Measurements from ENCODE around the gene NKX6-1.

The NKX6-1 gene

DNA sequence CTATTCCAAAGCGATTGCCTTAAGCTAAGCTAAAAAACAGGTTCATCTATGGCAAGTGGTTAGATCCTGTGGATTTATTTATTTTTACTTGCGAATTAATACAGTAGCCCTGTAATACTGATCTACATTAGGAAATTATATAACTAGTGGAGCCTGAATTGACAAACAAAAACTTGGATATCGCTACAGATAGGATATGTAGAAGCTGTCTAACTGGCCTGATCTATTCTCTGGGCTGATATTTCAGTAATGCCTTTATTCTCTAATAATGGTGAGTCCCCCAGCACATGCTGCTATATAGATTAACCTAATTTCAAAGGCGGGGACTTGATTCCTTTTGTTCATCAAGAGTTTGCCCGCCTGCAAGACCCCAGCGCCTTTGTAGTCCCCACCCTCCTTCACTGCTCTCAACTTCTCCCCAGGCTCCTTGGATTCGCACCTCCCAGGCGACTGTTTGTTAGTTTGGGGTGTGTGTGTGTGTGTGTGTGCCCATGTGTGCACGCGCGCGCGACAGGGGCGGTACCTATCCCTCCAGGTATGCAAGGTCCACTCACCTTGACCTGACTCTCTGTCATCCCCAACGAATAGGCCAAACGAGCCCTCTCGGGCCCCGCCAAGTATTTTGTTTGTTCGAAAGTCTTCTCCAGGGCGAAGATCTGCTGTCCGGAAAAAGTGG lies 3.8 kb downstream of the NKX6-1 start:
- Mint-ChIP-seq H3K27me3 (ENCODE audit: low read depth) (peaks cover 91% of the 10 kb centered on the region), H3K4me3 (no peak overlapping the region), H3K4me1 (ENCODE audit: low read depth) (peaks cover 8% of the 10 kb centered on the region), H3K9me3 (peaks cover 4% of the 10 kb centered on the region), H3K36me3 (ENCODE audit: low read depth) (peaks cover 6% of the 10 kb centered on the region), H3K27ac (peak overlapping the region; percentile 32)

DNA sequence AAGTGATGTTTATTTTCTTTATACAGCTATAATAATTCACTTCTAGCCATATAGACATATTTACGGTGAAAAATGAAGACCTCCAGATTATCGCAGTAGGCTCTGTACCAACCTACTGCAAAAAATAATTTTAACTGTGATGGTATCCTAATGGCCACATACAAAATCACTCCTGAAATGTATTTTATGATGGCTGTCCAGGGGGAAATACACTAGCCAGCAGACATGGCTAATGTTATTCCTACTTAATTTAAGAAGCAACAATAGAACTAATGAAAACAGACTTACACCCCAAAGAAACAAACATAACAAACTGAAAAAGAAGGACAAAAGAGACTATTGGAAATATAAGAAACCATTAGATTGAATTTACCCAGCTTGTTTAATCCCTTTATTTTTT lies 4.6 kb downstream of the NKX6-1 start:
- H3K27me3 Mint-ChIP-seq (ENCODE audit: low read depth) = peaks cover 91% of the 10 kb centered on the region
- peaks cover 6% of the 10 kb centered on the region for H3K4me1 Mint-ChIP-seq (ENCODE audit: low read depth)
- H3K27ac Mint-ChIP-seq = no peak overlapping the region
- no peaks in the 10 kb centered on the region for H3K9me3 Mint-ChIP-seq
- no peak overlapping the region for H3K4me3 Mint-ChIP-seq
- H3K36me3 Mint-ChIP-seq (ENCODE audit: low read depth) = peaks cover 4% of the 10 kb centered on the region

DNA sequence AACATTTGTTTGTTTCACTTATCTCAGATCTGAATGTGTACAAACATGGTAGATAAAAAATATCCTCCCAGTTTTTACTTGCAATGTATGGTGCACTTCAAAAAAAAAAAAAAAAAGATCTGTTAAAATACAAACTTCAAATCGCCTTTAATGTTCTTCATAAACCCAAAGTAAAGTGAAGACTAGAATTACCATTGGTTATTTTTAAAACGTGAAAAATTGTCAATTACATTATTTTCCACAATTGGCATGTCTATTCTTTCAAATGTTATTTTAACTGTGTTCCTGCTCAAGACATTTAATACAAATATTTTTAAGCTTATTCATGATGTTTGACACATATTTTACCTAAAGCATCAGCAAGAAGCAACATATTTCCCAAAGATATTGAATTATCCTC lies 5.0 kb downstream of the NKX6-1 start:
- peaks cover 91% of the 10 kb centered on the region for H3K27me3 Mint-ChIP-seq (ENCODE audit: low read depth)
- peaks cover 5% of the 10 kb centered on the region for H3K4me1 Mint-ChIP-seq (ENCODE audit: low read depth)
- no peak overlapping the region for H3K4me3 Mint-ChIP-seq
- H3K36me3 Mint-ChIP-seq (ENCODE audit: low read depth) = peaks cover 4% of the 10 kb centered on the region
- no peaks in the 10 kb centered on the region for H3K9me3 Mint-ChIP-seq
- no peak overlapping the region for H3K27ac Mint-ChIP-seq

DNA sequence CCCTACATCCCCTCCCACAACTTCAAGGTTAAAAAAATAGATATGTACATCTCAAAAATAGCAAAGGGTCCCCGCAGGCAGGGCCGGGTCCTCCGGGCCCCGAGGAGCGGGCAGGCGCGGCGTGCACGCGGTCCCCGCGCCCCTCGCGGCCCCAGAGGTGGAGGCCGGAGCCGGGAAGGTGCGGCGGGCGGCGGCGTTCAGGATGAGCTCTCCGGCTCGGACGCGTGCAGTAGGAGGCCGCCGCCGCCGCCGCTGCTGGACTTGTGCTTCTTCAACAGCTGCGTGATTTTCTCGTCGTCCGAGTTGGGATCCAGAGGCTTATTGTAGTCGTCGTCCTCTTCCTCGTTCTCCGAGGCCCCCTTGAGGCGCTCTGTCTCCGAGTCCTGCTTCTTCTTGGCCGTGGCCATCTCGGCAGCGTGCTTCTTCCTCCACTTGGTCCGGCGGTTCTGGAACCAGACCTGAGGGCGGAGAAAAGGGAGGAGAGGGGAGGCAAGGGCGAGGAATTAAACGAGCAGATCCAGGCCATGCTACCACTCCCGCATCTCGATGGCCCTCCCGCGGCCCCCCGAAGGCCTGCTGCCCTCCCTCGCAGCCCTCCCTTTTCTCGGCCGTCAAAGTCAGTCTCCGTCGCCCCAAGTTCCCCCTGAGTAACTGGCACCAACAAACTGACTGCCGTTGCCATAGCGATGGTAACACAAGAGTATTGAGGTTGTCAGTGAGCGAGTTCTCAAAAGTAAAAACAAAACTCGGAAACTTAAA lies 5.8 kb downstream of the NKX6-1 start:
- Mint-ChIP-seq H3K27ac (no peak overlapping the region), H3K4me3 (no peak overlapping the region), H3K9me3 (no peaks in the 10 kb centered on the region), H3K4me1 (ENCODE audit: low read depth) (no peaks in the 10 kb centered on the region), H3K36me3 (ENCODE audit: low read depth) (peaks cover 4% of the 10 kb centered on the region), H3K27me3 (ENCODE audit: low read depth) (peaks cover 89% of the 10 kb centered on the region)

DNA sequence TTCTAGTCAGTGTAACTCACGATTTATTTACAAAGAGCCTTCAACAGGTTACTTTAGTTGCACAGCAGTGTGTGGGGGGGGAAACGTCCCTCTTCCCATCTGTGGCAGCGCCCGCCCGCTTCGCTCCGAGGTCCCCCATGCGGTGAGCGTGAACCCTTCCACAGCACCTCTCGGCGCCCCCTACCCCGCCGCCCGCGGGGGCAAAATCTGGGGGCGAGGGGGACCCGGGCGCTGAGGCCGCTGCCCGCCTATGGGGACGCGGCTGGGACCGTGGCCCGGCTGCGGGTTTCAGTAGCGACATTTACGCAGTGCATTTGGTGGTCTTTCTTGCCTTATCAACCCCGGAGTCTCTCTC lies 6.4 kb downstream of the NKX6-1 start:
- Mint-ChIP-seq H3K36me3 (ENCODE audit: low read depth) (peaks cover 4% of the 10 kb centered on the region), H3K4me3 (no peak overlapping the region), H3K27ac (peak overlapping the region; percentile 31), H3K4me1 (ENCODE audit: low read depth) (no peaks in the 10 kb centered on the region), H3K27me3 (ENCODE audit: low read depth) (peaks cover 92% of the 10 kb centered on the region), H3K9me3 (no peaks in the 10 kb centered on the region)

DNA sequence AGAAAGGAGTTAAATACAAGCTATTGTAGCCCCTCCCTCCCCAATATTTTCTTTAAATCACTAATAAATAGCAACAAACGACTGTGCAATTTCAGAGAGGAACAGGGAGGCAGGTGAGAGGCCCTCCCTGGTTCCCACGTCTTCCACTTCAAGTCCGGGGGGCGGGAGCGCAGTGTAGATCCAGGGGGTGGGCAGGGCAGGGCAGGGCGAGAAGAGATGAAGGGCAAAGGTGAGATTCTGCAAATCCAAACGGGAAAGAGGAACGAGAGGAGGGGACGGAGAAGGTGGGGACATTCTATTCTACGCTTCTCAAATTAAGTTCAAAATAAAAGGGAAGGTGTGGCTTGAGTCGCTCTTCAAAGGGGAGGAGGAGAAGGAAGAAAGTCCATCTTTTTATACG lies 6.8 kb downstream of the NKX6-1 start:
- H3K4me1 Mint-ChIP-seq (ENCODE audit: low read depth) = no peaks in the 10 kb centered on the region
- peaks cover 94% of the 10 kb centered on the region for H3K27me3 Mint-ChIP-seq (ENCODE audit: low read depth)
- H3K27ac Mint-ChIP-seq = peak overlapping the region; percentile 31
- H3K36me3 Mint-ChIP-seq (ENCODE audit: low read depth) = peaks cover 4% of the 10 kb centered on the region
- H3K4me3 Mint-ChIP-seq = no peak overlapping the region
- no peaks in the 10 kb centered on the region for H3K9me3 Mint-ChIP-seq

DNA sequence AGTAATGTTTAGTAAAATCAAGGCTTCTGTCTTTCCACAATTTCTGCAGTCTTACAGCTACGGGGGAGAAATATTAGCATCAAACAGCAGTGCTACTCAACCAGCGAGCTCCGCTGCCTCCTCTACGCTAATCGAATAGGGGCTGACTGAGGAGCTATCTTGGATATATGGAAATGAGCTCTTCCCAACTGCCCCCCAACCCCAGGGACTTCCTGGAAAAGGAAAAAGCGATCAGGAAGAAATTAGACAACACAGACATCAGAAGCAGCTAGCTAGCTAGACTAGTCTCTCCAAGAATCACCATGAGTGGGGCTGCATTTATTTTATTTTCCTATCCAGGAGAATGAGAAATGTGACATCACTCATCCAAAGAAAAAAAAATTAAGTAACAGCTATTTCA lies 7.6 kb downstream of the NKX6-1 start:
- H3K9me3 Mint-ChIP-seq = no peaks in the 10 kb centered on the region
- H3K4me3 Mint-ChIP-seq = no peak overlapping the region
- peaks cover 4% of the 10 kb centered on the region for H3K36me3 Mint-ChIP-seq (ENCODE audit: low read depth)
- H3K27me3 Mint-ChIP-seq (ENCODE audit: low read depth) = peaks cover 92% of the 10 kb centered on the region
- no peaks in the 10 kb centered on the region for H3K4me1 Mint-ChIP-seq (ENCODE audit: low read depth)
- H3K27ac Mint-ChIP-seq = no peak overlapping the region

DNA sequence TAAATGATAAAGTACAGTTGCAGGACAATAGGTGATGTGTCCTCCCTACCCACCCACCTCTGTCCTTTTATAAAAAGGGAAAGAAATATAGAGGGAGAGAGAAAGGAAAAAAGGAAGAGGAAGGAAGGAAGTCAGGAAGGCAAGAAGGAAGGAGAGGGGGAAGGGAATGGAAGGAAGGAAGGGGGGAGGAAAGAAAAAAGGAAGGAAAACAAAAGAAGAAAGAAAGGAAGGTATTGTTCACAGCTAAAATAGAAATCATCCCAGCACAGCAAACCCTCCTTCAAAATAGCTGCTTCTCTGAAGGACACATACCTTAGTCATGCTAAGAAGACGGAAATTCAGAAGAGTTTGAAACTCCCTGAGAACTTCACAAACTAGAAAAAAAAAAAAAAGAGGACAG lies 8.4 kb downstream of the NKX6-1 start:
- peaks cover 3% of the 10 kb centered on the region for H3K36me3 Mint-ChIP-seq (ENCODE audit: low read depth)
- H3K4me3 Mint-ChIP-seq = no peak overlapping the region

DNA sequence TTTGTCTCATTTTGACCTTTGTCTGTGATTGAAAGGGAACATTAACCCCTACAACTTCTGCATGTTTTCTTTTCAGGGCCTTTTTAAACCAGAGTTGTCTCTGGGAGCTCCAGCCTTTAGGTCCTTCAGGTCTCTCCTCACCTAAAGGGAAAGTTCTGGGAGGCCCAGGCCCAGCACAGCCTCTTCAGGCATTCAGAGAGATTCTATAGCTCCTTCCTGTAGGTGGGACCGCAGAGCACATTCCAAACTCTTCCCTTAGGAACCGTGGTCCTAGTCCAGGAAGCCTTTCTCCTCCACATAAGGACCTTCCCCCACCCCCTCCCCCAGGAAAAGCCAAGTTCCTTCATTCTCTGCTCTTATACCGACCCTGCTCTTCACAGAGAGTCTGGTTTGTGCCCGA lies 14.9 kb downstream of the NKX6-1 start:
- H3K4me1 Mint-ChIP-seq (ENCODE audit: low read depth) = peaks cover 8% of the 10 kb centered on the region

More for the DNA sequence above, 8.4 kb downstream of the NKX6-1 start:
- no peaks in the 10 kb centered on the region for H3K4me1 Mint-ChIP-seq (ENCODE audit: low read depth)
- no peaks in the 10 kb centered on the region for H3K9me3 Mint-ChIP-seq
- H3K27me3 Mint-ChIP-seq (ENCODE audit: low read depth) = peaks cover 92% of the 10 kb centered on the region
- no peak overlapping the region for H3K27ac Mint-ChIP-seq

DNA sequence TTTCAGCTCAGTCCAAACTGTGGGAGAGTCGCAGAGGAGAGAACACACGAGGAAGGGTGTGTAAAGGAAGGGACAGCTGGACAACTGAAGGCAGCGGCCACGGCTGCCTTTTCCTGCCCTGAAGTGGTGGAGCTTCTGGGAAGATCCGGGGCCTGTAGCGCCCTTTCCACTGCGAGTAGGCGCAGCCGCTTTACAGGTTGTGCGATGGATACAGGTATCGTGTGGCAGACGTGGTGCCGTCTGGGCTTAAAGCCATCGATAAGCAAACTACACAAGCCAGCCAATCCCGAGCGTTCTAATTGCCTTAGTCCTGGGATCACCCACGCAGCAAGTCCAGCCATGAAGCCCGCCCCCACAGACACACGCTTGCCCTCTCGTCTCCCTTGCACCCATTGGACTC lies 15.4 kb downstream of the NKX6-1 start:
- H3K4me3 Mint-ChIP-seq = no peak overlapping the region
- H3K27me3 Mint-ChIP-seq (ENCODE audit: low read depth) = peaks cover 85% of the 10 kb centered on the region
- H3K36me3 Mint-ChIP-seq (ENCODE audit: low read depth) = peaks cover 5% of the 10 kb centered on the region
- H3K4me1 Mint-ChIP-seq (ENCODE audit: low read depth) = peaks cover 8% of the 10 kb centered on the region
- peak overlapping the region; percentile 36 for H3K27ac Mint-ChIP-seq
- H3K9me3 Mint-ChIP-seq = peaks cover 9% of the 10 kb centered on the region

More for the DNA sequence above, 14.9 kb downstream of the NKX6-1 start:
- H3K36me3 Mint-ChIP-seq (ENCODE audit: low read depth) = peaks cover 5% of the 10 kb centered on the region
- peaks cover 9% of the 10 kb centered on the region for H3K9me3 Mint-ChIP-seq
- peak overlapping the region; percentile 36 for H3K27ac Mint-ChIP-seq
- H3K27me3 Mint-ChIP-seq (ENCODE audit: low read depth) = peaks cover 83% of the 10 kb centered on the region
- no peak overlapping the region for H3K4me3 Mint-ChIP-seq

DNA sequence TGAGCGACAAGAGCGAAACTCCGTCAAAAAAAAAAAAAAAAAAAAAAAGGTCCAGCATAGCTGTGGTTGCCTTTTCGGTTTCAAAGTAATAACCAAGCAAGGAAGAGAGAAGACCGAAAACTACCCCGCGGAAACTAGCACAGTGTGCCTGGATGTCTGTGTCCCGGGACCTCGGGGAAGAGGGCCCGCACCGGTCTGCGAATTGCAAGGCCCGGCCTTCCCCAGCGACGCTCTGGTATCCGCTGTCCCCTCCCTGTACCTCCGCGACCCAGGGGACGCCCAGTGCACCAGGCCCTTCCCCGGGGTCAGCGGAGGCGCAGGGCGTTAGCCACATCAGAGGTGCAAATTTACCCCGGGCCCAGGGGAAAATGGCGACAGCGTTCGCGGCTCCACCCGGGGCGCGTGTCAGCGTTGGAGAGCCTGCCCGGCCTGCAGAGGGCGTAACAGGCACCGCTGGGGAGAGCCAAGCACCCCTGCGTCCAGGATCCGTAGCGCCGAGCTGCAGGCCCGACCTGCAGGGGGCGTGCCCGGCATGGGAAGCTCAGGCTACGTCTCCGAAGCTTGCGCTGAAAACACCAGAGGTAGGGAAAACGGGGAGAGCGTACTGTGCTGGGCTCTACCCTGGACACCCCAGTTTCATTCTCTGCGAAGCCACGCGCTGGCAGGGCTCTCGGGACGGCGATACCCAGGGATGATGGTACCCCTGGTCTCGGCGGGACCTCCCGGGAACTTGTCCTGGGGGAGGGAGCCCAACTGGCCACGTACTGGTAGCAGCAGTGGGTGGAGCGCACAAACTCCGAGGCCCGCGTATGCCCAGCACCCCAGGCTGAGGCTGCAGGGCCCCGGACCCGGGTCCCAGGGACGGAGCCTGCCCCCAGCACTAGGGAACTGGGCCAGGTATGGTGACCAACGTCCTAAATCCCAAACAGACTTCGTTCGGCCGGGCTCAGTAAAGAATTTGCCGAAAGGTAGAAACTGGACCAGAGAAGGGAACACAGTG lies 16.2 kb downstream of the NKX6-1 start:
- peaks cover 9% of the 10 kb centered on the region for H3K9me3 Mint-ChIP-seq
- peaks cover 8% of the 10 kb centered on the region for H3K4me1 Mint-ChIP-seq (ENCODE audit: low read depth)
- H3K36me3 Mint-ChIP-seq (ENCODE audit: low read depth) = peaks cover 5% of the 10 kb centered on the region
- H3K27me3 Mint-ChIP-seq (ENCODE audit: low read depth) = peaks cover 82% of the 10 kb centered on the region
- H3K27ac Mint-ChIP-seq = no peak overlapping the region
- no peak overlapping the region for H3K4me3 Mint-ChIP-seq

DNA sequence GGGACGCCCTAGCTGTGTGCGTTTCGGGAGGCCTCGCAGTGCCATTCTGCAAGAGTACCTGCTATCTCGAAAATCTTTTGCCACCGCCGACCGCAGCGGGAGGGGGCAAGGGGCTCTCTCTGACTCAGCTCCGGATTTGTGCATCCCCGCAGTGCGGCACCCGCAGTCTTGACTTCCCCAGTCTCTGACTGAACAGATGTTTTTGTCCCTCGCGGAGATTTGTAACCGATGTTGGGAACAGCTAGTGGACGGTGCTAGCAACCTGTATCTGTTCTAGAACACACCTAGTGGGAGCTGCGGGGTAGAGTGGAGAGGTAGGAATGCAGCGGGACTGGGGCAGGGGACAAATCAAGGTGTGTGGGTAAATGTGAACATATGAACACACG lies 17.2 kb downstream of the NKX6-1 start:
- Mint-ChIP-seq H3K4me3 (no peak overlapping the region), H3K9me3 (peaks cover 9% of the 10 kb centered on the region), H3K36me3 (ENCODE audit: low read depth) (peaks cover 5% of the 10 kb centered on the region), H3K27me3 (ENCODE audit: low read depth) (peaks cover 77% of the 10 kb centered on the region), H3K4me1 (ENCODE audit: low read depth) (peaks cover 8% of the 10 kb centered on the region), H3K27ac (peak overlapping the region; percentile 55)

DNA sequence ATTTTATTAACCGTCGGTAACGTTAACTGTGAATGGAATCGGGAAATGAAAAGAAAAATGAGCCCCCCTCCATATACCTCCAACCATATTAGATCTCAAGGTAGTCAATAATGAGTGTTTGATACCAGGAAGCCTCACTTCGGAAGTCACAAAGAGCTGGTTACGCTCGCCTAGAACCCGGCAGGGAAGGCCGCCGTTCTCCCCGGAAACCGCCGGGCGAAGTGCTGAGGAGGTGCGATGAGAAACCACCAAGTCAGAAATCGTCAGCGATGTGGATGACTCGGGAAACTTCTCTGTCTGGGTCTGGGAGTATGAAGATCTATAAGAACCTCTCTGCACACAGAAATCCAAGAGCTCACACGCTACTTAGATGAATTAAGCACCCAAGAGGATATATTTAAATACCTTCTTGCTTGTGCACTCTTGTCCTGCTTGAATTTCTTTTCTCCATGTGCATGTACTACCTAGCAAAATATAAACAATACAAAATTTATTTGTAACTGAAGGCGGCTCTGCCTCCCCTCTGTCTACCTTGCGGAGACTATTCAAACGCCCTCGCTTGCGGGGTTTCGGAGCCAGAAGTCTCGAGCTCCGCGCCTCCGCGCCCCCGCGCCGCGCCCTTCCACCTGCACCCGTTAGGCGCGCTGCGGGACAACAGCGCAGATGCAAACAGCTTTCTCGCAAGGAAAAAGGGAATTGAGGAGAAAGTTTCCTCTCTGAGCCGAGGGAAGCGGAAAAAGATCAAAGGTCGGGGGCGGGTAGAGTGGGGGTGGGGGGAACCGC lies 17.8 kb downstream of the NKX6-1 start:
- H3K36me3 Mint-ChIP-seq (ENCODE audit: low read depth) = peaks cover 5% of the 10 kb centered on the region
- H3K4me3 Mint-ChIP-seq = no peak overlapping the region
- no peak overlapping the region for H3K27ac Mint-ChIP-seq
- H3K4me1 Mint-ChIP-seq (ENCODE audit: low read depth) = peaks cover 8% of the 10 kb centered on the region
- H3K27me3 Mint-ChIP-seq (ENCODE audit: low read depth) = peaks cover 74% of the 10 kb centered on the region
- H3K9me3 Mint-ChIP-seq = peaks cover 9% of the 10 kb centered on the region

DNA sequence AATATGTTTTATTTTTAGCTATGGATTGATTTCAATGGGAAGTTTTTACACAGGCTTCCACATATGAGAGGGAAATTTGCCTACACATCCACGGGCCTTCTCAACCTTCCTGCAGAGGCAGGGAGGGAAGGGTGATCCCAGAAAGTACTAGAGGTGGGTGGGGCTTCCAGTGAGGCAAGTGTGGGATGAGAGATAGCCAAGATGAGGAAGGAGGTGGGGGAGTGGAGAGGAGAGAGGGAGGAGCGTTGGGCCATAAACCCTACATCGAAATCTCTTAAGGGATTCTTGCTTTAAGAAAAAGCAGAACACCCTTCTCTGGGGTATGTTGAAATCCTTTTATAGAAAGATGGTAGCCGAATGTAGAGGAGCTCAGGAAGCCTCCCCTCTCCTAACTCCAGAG lies 19.0 kb downstream of the NKX6-1 start:
- Mint-ChIP-seq H3K4me1 (ENCODE audit: low read depth) (peaks cover 8% of the 10 kb centered on the region), H3K27ac (no peak overlapping the region), H3K4me3 (no peak overlapping the region), H3K9me3 (peaks cover 9% of the 10 kb centered on the region), H3K27me3 (ENCODE audit: low read depth) (peaks cover 64% of the 10 kb centered on the region), H3K36me3 (ENCODE audit: low read depth) (peaks cover 5% of the 10 kb centered on the region)

Data from T-helper 1 cell treated with Interleukin-12 subunit alpha and Interleukin-12 subunit beta and Interleukin-4 antibody, amounts not matched to agents 30 μg/mL and 1 μg/mL, for 36 hours (primary cell).